ENCODE results near the gene FCRL1. TPM values are rescaled to one million over a fixed set of nuclear protein-coding genes. Genes with fewer than 3 reads are reported as not detected.

FCRL1 gene
- total and polyA plus RNA-seq, 10 of the 15 experiments (the other 5 are each of a cell fraction or from before 2014, with no cell fraction given), result 0.23 to 2.4 (median 0.87) TPM; not detected in 2

GRCh38 chr1:157781048-157781447, 38.9 kb downstream of the FCRL1 start (continued):
- no peak for TF ChIP-seq ZBTB40 (IDR thresholded peaks at IDR 0.05; ENCODE audit: borderline replicate concordance)

- Histone ChIP-seq H3K4me2 (ENCODE audit: control insufficient read depth, insufficient read depth) (no peak within 1 kb of the TSS), H3K4me3 (no peak within 1 kb of the TSS), H2AFZ (ENCODE audit: control insufficient read depth, low read depth, low read length) (no peak within 1 kb of the TSS), H3K4me1 (ENCODE audit: control insufficient read depth, insufficient read depth, low read length) (peaks cover 29% of the 10 kb centered on the region), H4K20me1 (ENCODE audit: control insufficient read depth, insufficient read depth) (no peaks in the 10 kb centered on the region), H3K36me3 (ENCODE audit: control insufficient read depth in 2 of 2, insufficient read depth in 2 of 2, low read length in 1 of 2) (no peaks in the 10 kb centered on the region), H3K9ac (ENCODE audit: control insufficient read depth, insufficient read depth, low read length) (no peak within 1 kb of the TSS), H3K27ac (ENCODE audit: control insufficient read depth, insufficient read depth) (no peak within 1 kb of the TSS), H3K79me2 (ENCODE audit: control insufficient read depth, insufficient read depth, low read length) (no peaks in the 10 kb centered on the region), H3K9me3 (replicated peaks; ENCODE audit: control insufficient read depth, insufficient read depth, low read length) (no peaks in the 10 kb centered on the region), H3K27me3 (replicated peaks in 1 of 2; ENCODE audit: control insufficient read depth in 2 of 2, insufficient read depth in 2 of 2, low read length in 1 of 2) (peaks cover 2 to 7% of the 10 kb centered on the region in 2 experiments; a peak in 1 of 4 replicates)
- ATAC-seq, result peak; percentile 74
- ChIA-PET RAD21 (ENCODE audit: unreplicated experiment) (interaction anchor here (1.0 to 1.2 kb wide), 2 partner anchors 153 to 197 kb away, joined by 3 read pairs; no protein-coding TSS in a partner anchor), SMC1A (ENCODE audit: uncharacterized antibody, unreplicated experiment) (interaction anchor here (1.2 to 2.0 kb wide), 3 partner anchors 9 to 197 kb away, joined by 3 to 12 read pairs (median 3); no protein-coding TSS in a partner anchor), POLR2A (interaction anchor here (0.7 to 0.8 kb wide), 2 partner anchors 13 to 55 kb away, joined by 3 read pairs; no protein-coding TSS in a partner anchor), CTCF (interaction anchor here (1.0 kb wide), 1 partner anchor 85 kb away, joined by 3 read pairs; no protein-coding TSS in a partner anchor)
- intact Hi-C loops (cut with micrococcal nuclease; ENCODE audit: unreplicated experiment) (loop anchor here (5.0 to 10.0 kb wide), 2 partner anchors 80 to 402 kb away; no protein-coding TSS in a partner anchor), in situ Hi-C loops (cut with MboI) (no loop called here)
- BruUV-seq (replicated peaks), result no TSS peak
- WGBS (ENCODE audit: insufficient coverage, insufficient replicate concordance, low lambda C conversion rate, missing lambda C conversion rate), result 0% methylated on average over 1 of the region's 1 CpG
- DNase-seq (ENCODE audit: low read depth, low spot score), result peak; percentile 30
- FAIRE-seq, result peak; percentile 59
- TF ChIP-seq SPI1 (IDR thresholded peaks at IDR 0.05; ENCODE audit: borderline replicate concordance, insufficient read depth, low read depth, low read length) (no peak), ATF2 (IDR thresholded peaks at IDR 0.05; ENCODE audit: low read length) (no peak), IRF3 (IDR thresholded peaks at IDR 0.05) (no peak), USF1 (IDR thresholded peaks at IDR 0.05; ENCODE audit: borderline replicate concordance, extremely low read length, insufficient read depth, low read depth, low read length) (no peak), POLR2AphosphoS2 (IDR thresholded peaks at IDR 0.05; ENCODE audit: low read depth, low read length) (no peak), SMAD5 (IDR thresholded peaks at IDR 0.05; ENCODE audit: low read depth) (no peak), YBX1 (IDR thresholded peaks at IDR 0.05) (no peak), TARDBP (IDR thresholded peaks at IDR 0.05; ENCODE audit: borderline replicate concordance) (no peak), FOXK2 (IDR thresholded peaks at IDR 0.05) (no peak), HDAC6 (IDR thresholded peaks at IDR 0.05; ENCODE audit: unreplicated experiment) (no peak), HDGF (IDR thresholded peaks at IDR 0.05) (no peak), WRNIP1 (IDR thresholded peaks at IDR 0.05; ENCODE audit: borderline replicate concordance, low read depth, low read length) (no peak), BHLHE40 (IDR thresholded peaks at IDR 0.05; ENCODE audit: borderline replicate concordance in 1 of 2, low read depth in 2 of 2, low read length in 1 of 2) (0 out of 4 replicates have a peak, but pooled peaks of 1 of the 2 experiments have one; percentile 20)
Observed at GRCh38 chr1:157776971-157777391, 42.9 kb downstream of the FCRL1 start, which contains the start of gene FCRL2. FCRL2 (minus strand) TSS chr1:157777132; CDS start chr1:157777073, 59 bp downstream.
